Coronary artery (tissue), 2 donors: ENCODE measurements around the gene LCE7A.

Source experiments
- DNase-seq: peaks from one replicate; pipeline ENCODE4 v3.0.0-alpha.2; 2017; ENCODE audit warnings: low spot score
- H3K27ac ChIP-seq, 2 donors: fragments of 200-600 bp; sonication (generic); one replicate each; pipeline ENCODE4 v1.5.1; 2016 to 2019
- H3K4me3 ChIP-seq: fragments of 200-600 bp; sonication (generic); 2 replicates; pipeline ENCODE4 v1.5.1; 2016; ENCODE audit warnings: mild to moderate bottlenecking, moderate library complexity
- TF ChIP-seq, protein P1 (sequence below): fragments of 200-600 bp; sonication (generic); IDR thresholded peaks from one replicate; pipeline ENCODE4 v1.5.1; 2019; ENCODE audit warnings: antibody characterized with exemption

Gene LCE7A, protein sequence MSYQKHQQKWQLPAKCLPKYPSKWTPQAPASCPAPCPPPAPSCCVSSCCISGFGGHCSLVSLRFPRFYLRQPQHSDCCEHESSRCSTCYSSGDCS

DNA sequence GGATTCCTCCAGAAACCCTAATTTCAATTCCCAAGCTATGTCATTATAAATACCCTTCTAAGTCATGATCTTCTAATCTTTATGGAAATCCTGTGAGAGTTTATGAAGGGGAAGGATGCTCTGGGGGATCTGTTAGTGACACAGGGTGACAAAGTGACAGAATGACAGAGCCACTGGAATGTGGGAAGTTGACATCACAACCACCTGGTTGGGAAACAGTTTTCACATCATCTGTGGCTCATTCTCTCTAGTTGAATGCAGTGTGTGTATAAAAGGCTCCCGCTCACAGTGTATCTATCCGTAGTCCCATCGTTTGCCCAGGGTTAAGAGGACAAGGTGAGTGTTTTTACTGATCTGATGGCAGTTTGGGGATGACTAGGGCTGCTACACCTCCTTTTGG lies at the start of gene LCE7A:
Gene LCE7A, plus strand, starts transcription at position 301 of the 400 bp plus-strand sequence. CDS start 702 bp downstream, outside the sequence.
- DNase-seq: no peak
- H3K4me3 ChIP-seq: no peak within 1 kb of the TSS
- TF ChIP-seq, protein P1, sequence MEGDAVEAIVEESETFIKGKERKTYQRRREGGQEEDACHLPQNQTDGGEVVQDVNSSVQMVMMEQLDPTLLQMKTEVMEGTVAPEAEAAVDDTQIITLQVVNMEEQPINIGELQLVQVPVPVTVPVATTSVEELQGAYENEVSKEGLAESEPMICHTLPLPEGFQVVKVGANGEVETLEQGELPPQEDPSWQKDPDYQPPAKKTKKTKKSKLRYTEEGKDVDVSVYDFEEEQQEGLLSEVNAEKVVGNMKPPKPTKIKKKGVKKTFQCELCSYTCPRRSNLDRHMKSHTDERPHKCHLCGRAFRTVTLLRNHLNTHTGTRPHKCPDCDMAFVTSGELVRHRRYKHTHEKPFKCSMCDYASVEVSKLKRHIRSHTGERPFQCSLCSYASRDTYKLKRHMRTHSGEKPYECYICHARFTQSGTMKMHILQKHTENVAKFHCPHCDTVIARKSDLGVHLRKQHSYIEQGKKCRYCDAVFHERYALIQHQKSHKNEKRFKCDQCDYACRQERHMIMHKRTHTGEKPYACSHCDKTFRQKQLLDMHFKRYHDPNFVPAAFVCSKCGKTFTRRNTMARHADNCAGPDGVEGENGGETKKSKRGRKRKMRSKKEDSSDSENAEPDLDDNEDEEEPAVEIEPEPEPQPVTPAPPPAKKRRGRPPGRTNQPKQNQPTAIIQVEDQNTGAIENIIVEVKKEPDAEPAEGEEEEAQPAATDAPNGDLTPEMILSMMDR: no peak

DNA sequence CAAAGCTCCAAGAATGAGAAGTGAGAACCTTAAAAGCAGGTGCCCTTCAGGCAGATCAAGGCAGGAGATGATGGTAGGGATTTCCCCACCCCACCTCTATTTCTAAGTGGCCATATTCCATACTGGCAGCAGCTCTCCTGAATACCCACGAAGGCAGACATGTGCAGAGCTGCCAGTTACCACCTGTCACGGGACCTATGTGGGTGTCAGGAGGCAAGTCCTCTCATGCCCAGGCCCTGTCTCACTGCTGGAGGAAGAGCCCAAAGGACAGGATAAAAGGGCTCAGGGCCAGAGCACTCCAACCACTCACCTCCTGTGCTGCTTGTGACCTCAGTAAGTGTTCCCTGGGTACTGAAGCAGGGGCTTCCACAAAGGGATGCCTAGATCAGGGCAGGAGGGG lies 48.7 kb upstream of the LCE7A start:
- Histone ChIP-seq H3K27ac (no peak overlapping the region), H3K4me3 (no peak overlapping the region)
- TF ChIP-seq, protein P1: no peak
- no peak for DNase-seq

More for the DNA sequence above, at the start of gene LCE7A:
- H3K27ac ChIP-seq: no peak within 1 kb of the TSS

DNA sequence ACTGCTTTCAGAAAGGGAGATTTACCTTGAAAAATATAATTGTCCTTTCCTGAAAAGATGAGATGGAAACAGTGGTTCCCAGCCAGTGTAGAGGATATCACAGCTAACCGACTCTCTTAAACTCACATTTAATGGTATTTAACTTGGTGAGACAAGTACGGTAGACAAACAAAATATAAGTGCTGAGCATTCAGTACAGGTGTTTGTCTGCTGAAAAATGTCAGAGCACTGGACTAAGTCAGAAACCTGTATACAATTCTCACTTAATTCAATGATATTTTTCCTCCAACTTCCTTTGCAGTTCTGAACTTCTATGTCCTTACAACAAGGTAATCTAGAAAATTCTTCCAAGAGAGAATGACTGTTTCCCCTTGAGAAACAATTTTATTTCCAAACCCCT lies 48.1 kb upstream of the LCE7A start, which contains the start of gene LCE1B:
Gene LCE1B, plus strand, starts transcription at position 301 of the 400 bp plus-strand sequence. CDS start 476 bp downstream, outside the sequence.
- Histone ChIP-seq H3K4me3 (no peak within 1 kb of the TSS), H3K27ac (no peak within 1 kb of the TSS)
- TF ChIP-seq, protein P1: no peak
- no peak for DNase-seq

DNA sequence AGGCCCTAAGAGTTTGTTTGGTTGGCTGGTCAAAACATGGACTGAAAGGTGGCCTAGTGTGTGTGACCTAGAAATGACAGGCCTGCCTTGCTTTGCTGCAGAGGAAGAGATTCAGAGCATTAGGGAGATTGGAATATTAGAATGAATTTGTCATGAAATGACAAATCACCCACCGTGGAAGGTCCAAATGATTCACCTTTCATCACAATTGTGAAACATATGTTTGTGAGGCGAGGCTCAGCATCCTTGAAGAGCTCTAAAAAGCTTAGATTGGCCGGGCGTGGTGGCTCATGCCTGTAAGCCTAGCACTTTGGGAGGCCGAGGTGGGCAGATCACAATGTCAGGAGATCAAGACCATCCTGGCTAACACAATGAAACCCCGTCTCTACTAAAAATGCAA lies 42.5 kb upstream of the LCE7A start:
- Histone ChIP-seq H3K27ac (no peak overlapping the region), H3K4me3 (no peak overlapping the region)
- TF ChIP-seq, protein P1: no peak
- no peak for DNase-seq

DNA sequence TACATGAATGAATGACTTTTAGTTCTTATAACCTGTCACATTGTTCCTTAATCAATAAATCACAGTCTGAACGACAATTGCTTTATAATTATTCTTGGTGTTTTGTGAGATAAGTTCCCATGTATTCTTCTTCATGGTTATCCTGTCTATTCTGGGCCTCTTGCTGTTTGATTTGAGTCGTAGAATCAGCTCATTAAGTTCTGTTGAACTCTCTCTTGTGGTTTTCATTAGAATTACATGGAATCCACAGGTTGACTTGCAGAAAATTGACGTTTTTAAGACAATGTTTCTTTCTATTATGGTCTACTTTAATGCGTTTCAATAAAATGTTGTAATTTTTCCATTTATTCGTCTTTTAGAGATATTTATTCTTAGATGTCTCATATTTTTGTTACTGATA lies 36.5 kb upstream of the LCE7A start:
- no peak overlapping the region for H3K27ac ChIP-seq
- TF ChIP-seq, protein P1: no peak
- H3K4me3 ChIP-seq: no peak overlapping the region
- no peak for DNase-seq

DNA sequence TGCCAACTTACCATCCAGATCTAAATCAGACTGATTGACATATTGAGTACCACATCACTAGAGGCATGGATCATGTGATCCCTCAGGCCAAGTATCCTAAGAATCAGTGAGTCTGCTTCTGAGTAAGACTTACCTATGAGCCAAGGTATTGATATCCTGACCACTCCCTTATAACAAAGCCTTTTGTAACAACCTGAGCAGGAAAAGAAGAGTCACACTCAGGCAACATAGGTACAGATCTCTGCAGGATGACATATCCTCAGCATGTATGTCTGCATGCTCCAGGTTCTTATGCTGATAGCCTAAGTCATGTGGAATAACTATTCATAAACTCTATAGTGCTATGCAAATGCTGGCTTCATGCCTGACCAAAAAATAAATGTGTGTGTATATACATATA lies 34.8 kb upstream of the LCE7A start:
- TF ChIP-seq, protein P1: no peak
- Histone ChIP-seq H3K4me3 (no peak overlapping the region), H3K27ac (no peak overlapping the region)
- no peak for DNase-seq

DNA sequence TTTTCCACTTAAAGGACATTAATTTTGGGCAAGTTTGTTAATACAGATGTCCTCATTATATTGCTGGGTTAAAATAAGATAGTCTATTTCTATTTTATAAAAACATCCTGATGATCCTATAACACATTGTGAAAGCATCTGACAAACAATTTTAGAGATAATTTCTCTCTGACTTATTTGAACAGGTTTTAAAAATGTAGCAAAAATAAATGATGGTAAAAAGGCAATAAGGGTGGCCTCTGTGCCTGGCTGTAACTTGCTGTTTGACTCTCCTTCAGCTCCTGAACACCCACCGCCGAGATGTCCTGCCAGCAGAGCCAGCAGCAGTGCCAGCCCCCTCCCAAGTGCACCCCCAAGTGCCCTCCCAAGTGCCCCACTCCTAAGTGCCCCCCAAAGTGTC lies 32.6 kb upstream of the LCE7A start, which contains the start of gene LCE1A:
Gene LCE1A, plus strand, starts transcription at position 301 of the 400 bp plus-strand sequence. Its CDS starts 0 bp downstream, at position 301.
- no peak within 1 kb of the TSS for H3K4me3 ChIP-seq
- H3K27ac ChIP-seq: no peak within 1 kb of the TSS
- no peak for DNase-seq
- TF ChIP-seq, protein P1: no peak
